Measurements from ENCODE around the gene TIAM2. TPM values are rescaled to one million over a fixed set of nuclear protein-coding genes. Genes with fewer than 3 reads are reported as not detected.
"Not testable (repeated sequence)": the region's sequence is repeated elsewhere in the genome, so short reads cannot be mapped to it uniquely, and the experiment has no call there.

The TIAM2 gene
- total RNA-seq, 1 donor from 2014 or later, result 18.1 TPM

- DNase-seq (ENCODE audit: low spot score in 2 of 2, unreplicated experiment in 2 of 2), result no peak
- TF ChIP-seq CTCF (IDR thresholded peaks at IDR 0.05; ENCODE audit: unreplicated experiment), result no peak
- no peak overlapping the region for H3K27ac Mint-ChIP-seq
- peaks cover 20% of the 10 kb centered on the region for H3K4me1 Mint-ChIP-seq
- no peak overlapping the region for H3K4me3 Mint-ChIP-seq
- no peaks in the 10 kb centered on the region for H3K9me3 Mint-ChIP-seq
- no peaks in the 10 kb centered on the region for H3K36me3 Mint-ChIP-seq
- H3K27me3 Mint-ChIP-seq (ENCODE audit: low read depth), result no peaks in the 10 kb centered on the region
Measured at GRCh38 chr6:155112757-155113156, 117.6 kb downstream of the TIAM2 start.

GRCh38 chr6:155115893-155116570 is 120.9 kb downstream of the TIAM2 start:
- H3K9me3 Mint-ChIP-seq, result no peaks in the 10 kb centered on the region
- H3K27ac Mint-ChIP-seq, result peak overlapping the region; percentile 47
- no peaks in the 10 kb centered on the region for H3K27me3 Mint-ChIP-seq (ENCODE audit: low read depth)
- peaks cover 19% of the 10 kb centered on the region for H3K4me1 Mint-ChIP-seq
- no peak for DNase-seq (ENCODE audit: low spot score in 2 of 2, unreplicated experiment in 2 of 2)
- H3K36me3 Mint-ChIP-seq, result no peaks in the 10 kb centered on the region
- H3K4me3 Mint-ChIP-seq, result no peak overlapping the region
- TF ChIP-seq CTCF (IDR thresholded peaks at IDR 0.05; ENCODE audit: unreplicated experiment), result no peak

DNA sequence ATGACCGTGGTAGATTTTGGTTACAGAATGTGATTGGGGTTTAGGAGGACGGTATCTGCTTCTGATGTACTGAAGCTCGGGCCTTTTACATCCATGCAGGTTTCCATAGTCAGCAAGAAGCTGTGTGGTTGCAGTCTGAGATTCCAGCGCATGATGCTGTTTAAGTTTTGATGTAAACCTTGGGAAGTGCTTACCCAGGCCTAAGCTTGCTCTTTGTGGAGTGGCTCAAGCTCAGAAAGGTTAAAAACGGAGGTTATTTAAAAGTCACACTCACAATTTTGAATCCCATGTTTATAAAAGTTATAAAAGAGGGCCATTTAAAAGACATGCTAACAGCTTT is 121.4 kb downstream of the TIAM2 start:
- Mint-ChIP-seq H3K4me1 (peaks cover 22% of the 10 kb centered on the region), H3K36me3 (no peaks in the 10 kb centered on the region), H3K4me3 (no peak overlapping the region), H3K27me3 (ENCODE audit: low read depth) (no peaks in the 10 kb centered on the region), H3K27ac (peak overlapping the region; percentile 47), H3K9me3 (no peaks in the 10 kb centered on the region)
- no peak for TF ChIP-seq CTCF (IDR thresholded peaks at IDR 0.05; ENCODE audit: unreplicated experiment)
- DNase-seq (ENCODE audit: low spot score in 2 of 2, unreplicated experiment in 2 of 2), result no peak

DNA sequence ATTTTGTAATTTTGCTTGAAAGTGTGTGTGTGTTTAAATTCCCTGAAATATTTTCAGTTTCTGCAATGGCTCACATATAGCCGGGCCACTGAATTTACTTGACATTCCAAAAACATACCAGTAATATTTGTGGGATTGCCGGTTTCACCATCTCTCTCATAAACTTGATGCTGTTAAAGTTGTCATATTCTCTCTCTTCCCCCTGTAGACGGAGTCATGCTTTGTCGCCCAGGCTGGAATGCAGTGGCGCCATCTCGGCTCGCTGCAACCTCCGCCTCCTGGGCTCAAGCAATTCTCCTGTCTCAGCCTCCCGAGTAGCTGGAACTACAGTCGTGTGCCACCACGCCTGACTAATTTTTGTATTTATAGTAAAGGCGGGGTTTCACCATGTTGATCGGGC is 122.1 kb downstream of the TIAM2 start:
- Mint-ChIP-seq H3K9me3 (no peaks in the 10 kb centered on the region), H3K36me3 (no peaks in the 10 kb centered on the region), H3K27me3 (ENCODE audit: low read depth) (no peaks in the 10 kb centered on the region), H3K27ac (peak overlapping the region; percentile 89), H3K4me1 (peaks cover 29% of the 10 kb centered on the region), H3K4me3 (no peak overlapping the region)
- no peak for DNase-seq (ENCODE audit: low spot score in 2 of 2, unreplicated experiment in 2 of 2)
- no peak for TF ChIP-seq CTCF (IDR thresholded peaks at IDR 0.05; ENCODE audit: unreplicated experiment)

DNA sequence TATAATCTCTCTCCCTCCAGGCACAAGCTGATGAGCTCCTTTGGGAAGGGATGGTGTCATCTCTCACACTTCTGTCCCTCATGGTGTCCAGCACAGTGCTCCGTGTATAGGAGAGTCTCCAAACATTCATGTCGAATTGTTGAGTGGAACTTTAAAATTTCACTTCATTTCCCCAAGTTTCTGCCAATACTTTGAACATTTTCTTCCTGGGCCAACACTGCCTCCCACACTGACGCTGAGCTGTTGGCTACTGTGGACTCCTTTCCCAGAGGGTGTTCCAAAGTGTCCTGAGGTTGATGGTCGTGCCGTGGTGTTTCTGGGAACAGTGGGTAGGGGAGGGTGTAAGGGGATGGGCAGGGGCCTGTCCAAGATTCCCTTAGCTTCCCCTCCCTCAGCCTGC is 122.7 kb downstream of the TIAM2 start:
- Mint-ChIP-seq H3K4me3 (no peak overlapping the region), H3K27me3 (ENCODE audit: low read depth) (no peaks in the 10 kb centered on the region), H3K9me3 (no peaks in the 10 kb centered on the region), H3K36me3 (no peaks in the 10 kb centered on the region), H3K4me1 (peaks cover 29% of the 10 kb centered on the region), H3K27ac (peak overlapping the region; percentile 89)
- no peak for DNase-seq (ENCODE audit: low spot score in 2 of 2, unreplicated experiment in 2 of 2)
- TF ChIP-seq CTCF (IDR thresholded peaks at IDR 0.05; ENCODE audit: unreplicated experiment), result no peak

DNA sequence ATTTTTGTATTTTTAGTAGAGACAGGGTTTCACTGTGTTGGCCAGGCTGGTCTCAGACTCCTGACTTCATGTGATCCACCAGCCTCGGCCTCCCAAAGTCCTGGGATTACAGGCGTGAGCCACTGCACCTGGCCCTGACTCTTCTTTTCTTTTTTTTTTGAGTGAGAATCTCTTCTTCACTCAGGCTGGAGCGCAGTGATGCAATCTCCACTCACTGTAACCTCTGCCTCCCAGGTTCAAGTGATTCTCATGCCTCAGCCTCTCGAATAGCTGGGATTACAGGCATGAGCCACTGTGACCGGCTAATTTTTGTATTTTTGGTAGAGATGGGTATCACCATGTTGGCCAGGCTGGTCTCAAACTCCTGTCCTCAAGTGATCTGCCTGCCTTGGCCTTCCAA is 124.1 kb downstream of the TIAM2 start:
- not testable (repeated sequence) for H3K36me3 Mint-ChIP-seq; H3K4me3 Mint-ChIP-seq; H3K9me3 Mint-ChIP-seq; H3K27me3 Mint-ChIP-seq (ENCODE audit: low read depth); H3K27ac Mint-ChIP-seq; DNase-seq (ENCODE audit: low spot score in 2 of 2, unreplicated experiment in 2 of 2)
- H3K4me1 Mint-ChIP-seq, result peaks cover 33% of the 10 kb centered on the region

Measured in mesothelial cell of epicardium (in vitro differentiated cells).